ENCODE results near the gene SELPLG.

- TF ChIP-seq SMC3 (IDR thresholded peaks at IDR 0.05; ENCODE audit: low read depth, low read length) (no peak), POLR2A (IDR thresholded peaks at IDR 0.05; ENCODE audit: low read depth, low read length) (no peak), CEBPB (IDR thresholded peaks at IDR 0.05; ENCODE audit: low read depth, low read length) (no peak), ELK1 (IDR thresholded peaks at IDR 0.05; ENCODE audit: borderline replicate concordance, low read depth, low read length) (no peak), NFE2L2 (IDR thresholded peaks at IDR 0.05; ENCODE audit: low read depth, low read length) (no peak), USF2 (IDR thresholded peaks at IDR 0.05; ENCODE audit: low read depth, low read length) (no peak), RAD21 (IDR thresholded peaks at IDR 0.05; ENCODE audit: low read length) (no peak)
- TF ChIP-seq, protein P1, sequence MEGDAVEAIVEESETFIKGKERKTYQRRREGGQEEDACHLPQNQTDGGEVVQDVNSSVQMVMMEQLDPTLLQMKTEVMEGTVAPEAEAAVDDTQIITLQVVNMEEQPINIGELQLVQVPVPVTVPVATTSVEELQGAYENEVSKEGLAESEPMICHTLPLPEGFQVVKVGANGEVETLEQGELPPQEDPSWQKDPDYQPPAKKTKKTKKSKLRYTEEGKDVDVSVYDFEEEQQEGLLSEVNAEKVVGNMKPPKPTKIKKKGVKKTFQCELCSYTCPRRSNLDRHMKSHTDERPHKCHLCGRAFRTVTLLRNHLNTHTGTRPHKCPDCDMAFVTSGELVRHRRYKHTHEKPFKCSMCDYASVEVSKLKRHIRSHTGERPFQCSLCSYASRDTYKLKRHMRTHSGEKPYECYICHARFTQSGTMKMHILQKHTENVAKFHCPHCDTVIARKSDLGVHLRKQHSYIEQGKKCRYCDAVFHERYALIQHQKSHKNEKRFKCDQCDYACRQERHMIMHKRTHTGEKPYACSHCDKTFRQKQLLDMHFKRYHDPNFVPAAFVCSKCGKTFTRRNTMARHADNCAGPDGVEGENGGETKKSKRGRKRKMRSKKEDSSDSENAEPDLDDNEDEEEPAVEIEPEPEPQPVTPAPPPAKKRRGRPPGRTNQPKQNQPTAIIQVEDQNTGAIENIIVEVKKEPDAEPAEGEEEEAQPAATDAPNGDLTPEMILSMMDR (conservative IDR thresholded peaks at IDR 0.05; ENCODE audit: low read depth, low read length), result no peak
Observed at GRCh38 chr12:108648371-108648770, 14.7 kb upstream of the SELPLG start.

Data from IMR-90 (cell line).